HG02884 (cell line): ENCODE results near the gene ZNF813.
"Not testable (repeated sequence)": the region's sequence is repeated elsewhere in the genome, so short reads cannot be mapped to it uniquely, and the experiment has no call there.

Experiments used
- ATAC-seq: cut with Tn5 transposase; IDR thresholded peaks from one replicate; pipeline ENCODE4 v1.9.1; 2021; ENCODE audit warnings: mild to moderate bottlenecking, moderate library complexity; ENCODE audit not compliant: unreplicated experiment

ZNF813 gene

GRCh38 chr19:53475470-53475869 lies 7.9 kb downstream of the ZNF813 start:
- ATAC-seq: not testable (repeated sequence)

GRCh38 chr19:53483751-53484150 lies 16.2 kb downstream of the ZNF813 start:
- ATAC-seq: not testable (repeated sequence)

- ATAC-seq: no peak
Measured at GRCh38 chr19:53485046-53486004, 17.8 kb downstream of the ZNF813 start.

- ATAC-seq: no peak
Measured at GRCh38 chr19:53492153-53492552, 24.6 kb downstream of the ZNF813 start.

GRCh38 chr19:53497311-53498023 lies 29.9 kb downstream of the ZNF813 start:
- ATAC-seq: not testable (repeated sequence)

- not testable (repeated sequence) for ATAC-seq
Measured at GRCh38 chr19:53498024-53498395, 30.5 kb downstream of the ZNF813 start.

- not testable (repeated sequence) for ATAC-seq
Measured at GRCh38 chr19:53503151-53503550, 35.6 kb downstream of the ZNF813 start.

GRCh38 chr19:53503671-53504364 lies 36.3 kb downstream of the ZNF813 start:
- ATAC-seq: not testable (repeated sequence)

GRCh38 chr19:53504365-53504703 lies 36.8 kb downstream of the ZNF813 start:
- ATAC-seq: not testable (repeated sequence)

GRCh38 chr19:53504885-53505284 lies 37.4 kb downstream of the ZNF813 start:
- ATAC-seq: no peak

GRCh38 chr19:53506728-53507127 lies 39.2 kb downstream of the ZNF813 start:
- ATAC-seq: no peak

- no peak for ATAC-seq
Measured at GRCh38 chr19:53507523-53508442, 40.2 kb downstream of the ZNF813 start.

- ATAC-seq: no peak
Measured at GRCh38 chr19:53509443-53509842, 41.9 kb downstream of the ZNF813 start.

- ATAC-seq: no peak
Measured at GRCh38 chr19:53509845-53510244, 42.3 kb downstream of the ZNF813 start.

GRCh38 chr19:53511357-53511756 lies 43.8 kb downstream of the ZNF813 start:
- no peak for ATAC-seq

- no peak for ATAC-seq
Measured at GRCh38 chr19:53511933-53512374, 44.4 kb downstream of the ZNF813 start.

GRCh38 chr19:53515047-53515446 lies 47.5 kb downstream of the ZNF813 start:
- ATAC-seq: not testable (repeated sequence)

- no peak for ATAC-seq
Measured at GRCh38 chr19:53517114-53517741, 49.7 kb downstream of the ZNF813 start.

GRCh38 chr19:53518121-53518520 lies 50.6 kb downstream of the ZNF813 start:
- ATAC-seq: no peak

- no peak for ATAC-seq
Measured at GRCh38 chr19:53518716-53519115, 51.2 kb downstream of the ZNF813 start.
